Loucy (cell line): Measurements from ENCODE around the gene PCDHGA1.

Experiments used
- H2AFZ ChIP-seq: fragments of 200-600 bp; sonication (generic); 2 replicates; pipeline ENCODE4 v1.6.0; 2016; ENCODE audit warnings: antibody characterized with exemption, mild to moderate bottlenecking, low read length, moderate library complexity
- H3F3A ChIP-seq: fragments of 200-600 bp; 2 replicates; pipeline ENCODE4 v1.6.0; 2016; ENCODE audit warnings: antibody characterized with exemption, low read depth, mild to moderate bottlenecking
- H3K27me3 ChIP-seq: fragments of 200-600 bp; sonication (generic); 2 replicates; pipeline ENCODE4 v1.6.1; 2014; ENCODE audit warnings: low read length, mild to moderate bottlenecking; ENCODE audit not compliant: insufficient read depth, poor library complexity, severe bottlenecking
- H3K36me3 ChIP-seq: fragments of 200-600 bp; sonication (generic); 2 replicates; pipeline ENCODE4 v1.6.1; 2016; ENCODE audit warnings: low read length; ENCODE audit not compliant: insufficient read depth
- H3K4me1 ChIP-seq: fragments of 200-600 bp; sonication (generic); 2 replicates; pipeline ENCODE4 v1.5.1; 2014; ENCODE audit warnings: low read length, mild to moderate bottlenecking; ENCODE audit not compliant: insufficient read depth, poor library complexity, severe bottlenecking
- H3K4me2 ChIP-seq: fragments of 200-600 bp; sonication (generic); 2 replicates; pipeline ENCODE4 v1.6.0; 2014; ENCODE audit warnings: antibody characterized with exemption, low read length, low read depth, mild to moderate bottlenecking; ENCODE audit not compliant: poor library complexity, severe bottlenecking
- H3K4me3 ChIP-seq: fragments of 200-600 bp; sonication (generic); 2 replicates; pipeline ENCODE4 v1.5.1; 2014; ENCODE audit warnings: low read length, mild to moderate bottlenecking, mixed read lengths; ENCODE audit not compliant: poor library complexity, severe bottlenecking
- H3K79me2 ChIP-seq: fragments of 200-600 bp; sonication (generic); 2 replicates; pipeline ENCODE4 v1.6.1; 2014; ENCODE audit warnings: low read length; ENCODE audit not compliant: insufficient read depth
- H3K9ac ChIP-seq: fragments of 200-600 bp; sonication (generic); 2 replicates; pipeline ENCODE4 v1.6.0; 2014; ENCODE audit warnings: mild to moderate bottlenecking, low read depth, low read length, moderate library complexity; ENCODE audit not compliant: poor library complexity, severe bottlenecking
- H3K9me2 ChIP-seq: fragments of 200-600 bp; sonication (generic); replicated peaks from 2 replicates; pipeline ENCODE4 v1.6.1; 2016; ENCODE audit warnings: low read depth, low read length, mixed read lengths
- H3K9me3 ChIP-seq: fragments of 200-600 bp; sonication (generic); 2 replicates; pipeline ENCODE4 v1.6.1; 2014; ENCODE audit warnings: mild to moderate bottlenecking, antibody characterized with exemption, low read length, low read depth; ENCODE audit not compliant: insufficient read depth
- H4K20me1 ChIP-seq: fragments of 200-600 bp; sonication (generic); 2 replicates; pipeline ENCODE4 v1.6.0; 2014; ENCODE audit warnings: antibody characterized with exemption, low read length, mild to moderate bottlenecking; ENCODE audit not compliant: insufficient read depth, poor library complexity, severe bottlenecking
- EZH2phosphoT487 ChIP-seq: fragments of 200-600 bp; IDR thresholded peaks from 2 replicates; pipeline ENCODE4 v1.6.1; 2018; ENCODE audit warnings: antibody characterized with exemption, mild to moderate bottlenecking, moderate library complexity, borderline replicate concordance
- TF ChIP-seq, protein P1 (sequence below): fragments of 200-600 bp; sonication (generic); conservative IDR thresholded peaks from 2 replicates; pipeline ENCODE4 v1.5.1; 2014; ENCODE audit warnings: mild to moderate bottlenecking, antibody characterized with exemption, low read length

Gene PCDHGA1

DNA sequence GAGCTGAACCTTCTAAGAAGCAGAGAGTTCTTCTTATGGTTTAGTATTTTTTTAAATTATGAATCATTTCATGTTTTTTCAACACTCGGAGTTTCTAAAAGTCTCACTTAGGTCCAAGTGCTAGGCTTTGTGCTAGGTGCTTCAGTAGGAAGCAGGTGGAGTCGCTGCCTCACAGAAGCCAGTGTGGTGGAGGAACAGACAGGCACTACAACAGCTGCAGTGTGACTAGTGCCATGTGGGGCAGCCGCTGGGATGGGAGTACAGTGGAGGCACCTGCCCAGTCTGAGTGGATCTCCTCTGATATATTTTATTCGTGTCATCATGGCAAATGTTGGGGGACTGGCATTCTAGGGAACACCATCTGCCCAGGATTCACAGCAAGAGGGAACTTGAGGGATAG is 173.9 kb downstream of the PCDHGA1 start:
- H3K4me1 ChIP-seq: no peaks in the 10 kb centered on the region
- H4K20me1 ChIP-seq: no peaks in the 10 kb centered on the region
- no peaks in the 10 kb centered on the region for H3K9me3 ChIP-seq
- no peaks in the 10 kb centered on the region for H3K36me3 ChIP-seq
- no peaks in the 10 kb centered on the region for H3K9me2 ChIP-seq
- no peak overlapping the region for H3K4me3 ChIP-seq
- no peak overlapping the region for H2AFZ ChIP-seq
- no peak overlapping the region for H3K4me2 ChIP-seq
- TF ChIP-seq, protein P1, sequence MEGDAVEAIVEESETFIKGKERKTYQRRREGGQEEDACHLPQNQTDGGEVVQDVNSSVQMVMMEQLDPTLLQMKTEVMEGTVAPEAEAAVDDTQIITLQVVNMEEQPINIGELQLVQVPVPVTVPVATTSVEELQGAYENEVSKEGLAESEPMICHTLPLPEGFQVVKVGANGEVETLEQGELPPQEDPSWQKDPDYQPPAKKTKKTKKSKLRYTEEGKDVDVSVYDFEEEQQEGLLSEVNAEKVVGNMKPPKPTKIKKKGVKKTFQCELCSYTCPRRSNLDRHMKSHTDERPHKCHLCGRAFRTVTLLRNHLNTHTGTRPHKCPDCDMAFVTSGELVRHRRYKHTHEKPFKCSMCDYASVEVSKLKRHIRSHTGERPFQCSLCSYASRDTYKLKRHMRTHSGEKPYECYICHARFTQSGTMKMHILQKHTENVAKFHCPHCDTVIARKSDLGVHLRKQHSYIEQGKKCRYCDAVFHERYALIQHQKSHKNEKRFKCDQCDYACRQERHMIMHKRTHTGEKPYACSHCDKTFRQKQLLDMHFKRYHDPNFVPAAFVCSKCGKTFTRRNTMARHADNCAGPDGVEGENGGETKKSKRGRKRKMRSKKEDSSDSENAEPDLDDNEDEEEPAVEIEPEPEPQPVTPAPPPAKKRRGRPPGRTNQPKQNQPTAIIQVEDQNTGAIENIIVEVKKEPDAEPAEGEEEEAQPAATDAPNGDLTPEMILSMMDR: no peak
- no peak for TF ChIP-seq EZH2phosphoT487
- H3K79me2 ChIP-seq: no peaks in the 10 kb centered on the region
- no peaks in the 10 kb centered on the region for H3K27me3 ChIP-seq
- H3K9ac ChIP-seq: no peak overlapping the region
- no peaks in the 10 kb centered on the region for H3F3A ChIP-seq

DNA sequence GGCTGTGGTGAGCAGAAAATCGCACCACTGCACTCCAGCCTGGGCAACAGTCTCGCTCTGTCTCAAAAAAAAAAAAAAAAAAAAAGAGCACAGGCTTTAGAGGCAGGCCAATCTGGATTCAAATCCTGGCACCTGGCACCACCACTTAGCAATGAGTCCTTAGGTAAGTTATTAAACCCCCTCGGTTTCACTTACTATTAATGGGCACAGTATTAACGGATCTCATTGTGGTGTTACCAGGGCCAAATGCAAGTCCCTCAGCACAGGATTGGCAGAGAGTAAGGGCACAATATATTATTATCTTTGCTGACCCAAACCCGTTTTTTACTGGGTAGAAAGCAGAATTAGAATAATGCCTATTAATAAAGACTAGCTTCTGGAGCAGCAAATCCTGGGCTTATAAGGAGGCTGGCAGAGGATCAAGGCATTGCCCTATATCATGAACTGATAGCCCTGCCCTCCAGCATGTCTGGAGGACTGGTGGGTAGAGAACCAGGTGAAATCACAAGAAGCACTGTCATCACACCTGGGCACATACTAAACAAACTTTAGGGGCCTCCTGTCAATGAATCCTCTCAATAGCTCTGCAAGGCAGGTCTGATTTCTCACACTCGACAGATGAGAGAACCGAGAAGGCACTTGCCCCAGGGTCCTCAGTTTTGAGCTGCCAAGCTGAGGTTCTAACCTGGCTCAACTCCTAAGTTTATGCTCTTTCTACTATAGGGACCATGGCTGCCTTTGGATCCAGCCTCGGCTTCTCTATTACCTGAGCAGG is 176.3 kb downstream of the PCDHGA1 start:
- no peaks in the 10 kb centered on the region for H3K9me2 ChIP-seq
- H3K27me3 ChIP-seq: no peaks in the 10 kb centered on the region
- TF ChIP-seq EZH2phosphoT487: no peak
- TF ChIP-seq, protein P1: no peak
- no peak overlapping the region for H2AFZ ChIP-seq
- H3K4me2 ChIP-seq: no peak overlapping the region
- H3K79me2 ChIP-seq: no peaks in the 10 kb centered on the region
- no peaks in the 10 kb centered on the region for H3K4me1 ChIP-seq
- no peak overlapping the region for H3K4me3 ChIP-seq
- no peaks in the 10 kb centered on the region for H3K36me3 ChIP-seq
- H3F3A ChIP-seq: no peaks in the 10 kb centered on the region
- H4K20me1 ChIP-seq: no peaks in the 10 kb centered on the region
- H3K9ac ChIP-seq: no peak overlapping the region
- no peaks in the 10 kb centered on the region for H3K9me3 ChIP-seq

DNA sequence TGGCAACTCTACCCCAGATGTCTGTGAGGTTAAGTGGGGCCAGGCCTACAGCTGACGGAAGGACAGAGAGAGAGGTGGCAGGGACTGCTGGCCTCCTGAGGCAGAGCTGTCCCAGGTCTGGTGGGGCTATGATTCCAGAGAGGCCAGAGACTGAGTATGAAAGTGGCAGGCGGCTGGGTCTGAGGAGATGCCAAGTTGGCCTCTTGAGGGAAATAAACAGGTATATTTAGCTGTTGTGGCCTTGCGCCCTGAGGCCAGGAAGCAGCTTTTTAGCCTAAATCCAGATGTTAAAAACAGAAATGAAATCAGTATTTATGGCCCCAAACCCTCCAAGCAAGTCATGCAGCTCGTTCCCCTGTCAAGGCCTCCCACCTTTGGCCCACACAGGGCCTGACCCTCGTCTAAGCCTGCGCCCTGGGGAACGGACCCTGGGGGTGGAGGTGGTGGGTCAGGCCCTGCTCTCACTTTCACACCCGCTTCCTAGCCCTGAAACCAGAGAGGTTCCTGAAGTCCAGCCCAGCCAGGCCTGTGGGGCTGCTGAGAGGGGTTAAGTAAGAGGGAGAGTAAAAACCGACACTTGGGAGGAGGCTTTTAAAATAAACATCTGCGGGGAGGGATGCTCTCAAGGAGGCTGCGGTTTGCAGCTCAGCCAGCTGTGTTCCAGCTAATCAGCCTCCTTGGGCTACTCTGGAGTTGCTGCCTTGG is 177.2 kb downstream of the PCDHGA1 start:
- H2AFZ ChIP-seq: no peak overlapping the region
- no peaks in the 10 kb centered on the region for H3K27me3 ChIP-seq
- no peaks in the 10 kb centered on the region for H3F3A ChIP-seq
- no peaks in the 10 kb centered on the region for H3K9me2 ChIP-seq
- no peak overlapping the region for H3K4me2 ChIP-seq
- no peaks in the 10 kb centered on the region for H3K79me2 ChIP-seq
- no peaks in the 10 kb centered on the region for H3K4me1 ChIP-seq
- H3K4me3 ChIP-seq: no peak overlapping the region
- H3K36me3 ChIP-seq: peaks cover under 1% of the 10 kb centered on the region; the same call in 1 of the 2 replicates
- H3K9me3 ChIP-seq: no peaks in the 10 kb centered on the region
- TF ChIP-seq EZH2phosphoT487: no peak
- TF ChIP-seq, protein P1: no peak
- H4K20me1 ChIP-seq: no peaks in the 10 kb centered on the region
- H3K9ac ChIP-seq: no peak overlapping the region
